ENCODE measurements around the gene PDCD6IP.

Gene PDCD6IP

GRCh38 chr3:33910031-33910430 lies 111.6 kb downstream of the PDCD6IP start:
- H3K27ac ChIP-seq (ENCODE audit: low read depth, low read length), result no peak overlapping the region
- H3K9ac ChIP-seq (ENCODE audit: low read length), result no peak overlapping the region
- no peak overlapping the region for H4K5ac ChIP-seq (ENCODE audit: low read length)
- no peak overlapping the region for H3K4ac ChIP-seq (ENCODE audit: low read depth, low read length)
- H3K4me1 ChIP-seq (ENCODE audit: control insufficient read depth, low read depth, low read length), result peaks cover 1% of the 10 kb centered on the region
- H2BK5ac ChIP-seq (ENCODE audit: low read length), result no peak overlapping the region
- no peak overlapping the region for H3K23ac ChIP-seq (ENCODE audit: low read length)
- no peak overlapping the region for H2BK120ac ChIP-seq (ENCODE audit: low read depth, low read length)
- H3K4me3 ChIP-seq (ENCODE audit: low read length), result no peak overlapping the region
- H2AK5ac ChIP-seq (ENCODE audit: low read length), result no peak overlapping the region
- no CpG with 5 or more reads among the region's 2 CpGs for WGBS (ENCODE audit: extremely low coverage, insufficient coverage, low lambda C conversion rate)
- no peak overlapping the region for H3K18ac ChIP-seq (ENCODE audit: low read length)
- H3K56ac ChIP-seq (ENCODE audit: low read length), result no peak overlapping the region
- no peak for DNase-seq
- H2BK15ac ChIP-seq (replicated peaks; ENCODE audit: low read depth), result no peak overlapping the region
- H3K36me3 ChIP-seq (ENCODE audit: control insufficient read depth, insufficient read depth, low read length), result no peaks in the 10 kb centered on the region
- no peak overlapping the region for H3K4me2 ChIP-seq (ENCODE audit: low read length)
- no peaks in the 10 kb centered on the region for H3K27me3 ChIP-seq (ENCODE audit: insufficient read depth, low read length, poor library complexity)
- H3K79me2 ChIP-seq (ENCODE audit: control insufficient read depth, insufficient read depth, low read length), result no peaks in the 10 kb centered on the region
- H4K8ac ChIP-seq (ENCODE audit: low read depth, low read length), result no peak overlapping the region
- no peaks in the 10 kb centered on the region for H3K79me1 ChIP-seq (ENCODE audit: low read length)

GRCh38 chr3:33911525-33912322 lies 113.3 kb downstream of the PDCD6IP start:
- Histone ChIP-seq H3K27ac (ENCODE audit: low read depth, low read length) (no peak overlapping the region), H3K79me2 (ENCODE audit: control insufficient read depth, insufficient read depth, low read length) (no peaks in the 10 kb centered on the region), H3K4me3 (ENCODE audit: low read length) (no peak overlapping the region), H2BK120ac (ENCODE audit: low read depth, low read length) (no peak overlapping the region), H3K36me3 (ENCODE audit: control insufficient read depth, insufficient read depth, low read length) (no peaks in the 10 kb centered on the region), H3K23ac (ENCODE audit: low read length) (no peak overlapping the region), H2BK15ac (replicated peaks; ENCODE audit: low read depth) (no peak overlapping the region), H3K27me3 (ENCODE audit: insufficient read depth, low read length, poor library complexity) (no peaks in the 10 kb centered on the region), H2BK5ac (ENCODE audit: low read length) (no peak overlapping the region), H3K9ac (ENCODE audit: low read length) (no peak overlapping the region), H3K79me1 (ENCODE audit: low read length) (no peaks in the 10 kb centered on the region), H3K56ac (ENCODE audit: low read length) (no peak overlapping the region), H2AK5ac (ENCODE audit: low read length) (no peak overlapping the region), H4K8ac (ENCODE audit: low read depth, low read length) (no peak overlapping the region), H3K4me2 (ENCODE audit: low read length) (no peak overlapping the region), H4K5ac (ENCODE audit: low read length) (no peak overlapping the region), H3K4ac (ENCODE audit: low read depth, low read length) (no peak overlapping the region), H3K18ac (ENCODE audit: low read length) (no peak overlapping the region), H3K4me1 (ENCODE audit: control insufficient read depth, low read depth, low read length) (peaks cover 3% of the 10 kb centered on the region)
- no CpG with 5 or more reads among the region's 4 CpGs for WGBS (ENCODE audit: extremely low coverage, insufficient coverage, low lambda C conversion rate)
- peak; percentile 23 for DNase-seq

- H3K4me3 ChIP-seq (ENCODE audit: low read length), result no peak overlapping the region
- H2BK5ac ChIP-seq (ENCODE audit: low read length), result no peak overlapping the region
- no CpG with 5 or more reads among the region's 2 CpGs for WGBS (ENCODE audit: extremely low coverage, insufficient coverage, low lambda C conversion rate)
- H2AK5ac ChIP-seq (ENCODE audit: low read length), result no peak overlapping the region
- no peak overlapping the region for H3K4ac ChIP-seq (ENCODE audit: low read depth, low read length)
- no peak overlapping the region for H3K56ac ChIP-seq (ENCODE audit: low read length)
- no peak overlapping the region for H3K27ac ChIP-seq (ENCODE audit: low read depth, low read length)
- no peak overlapping the region for H2BK15ac ChIP-seq (replicated peaks; ENCODE audit: low read depth)
- no peaks in the 10 kb centered on the region for H3K79me1 ChIP-seq (ENCODE audit: low read length)
- no peak overlapping the region for H4K8ac ChIP-seq (ENCODE audit: low read depth, low read length)
- no peak overlapping the region for H3K4me2 ChIP-seq (ENCODE audit: low read length)
- no peak overlapping the region for H3K18ac ChIP-seq (ENCODE audit: low read length)
- no peaks in the 10 kb centered on the region for H3K27me3 ChIP-seq (ENCODE audit: insufficient read depth, low read length, poor library complexity)
- H3K9ac ChIP-seq (ENCODE audit: low read length), result no peak overlapping the region
- H3K79me2 ChIP-seq (ENCODE audit: control insufficient read depth, insufficient read depth, low read length), result no peaks in the 10 kb centered on the region
- peaks cover 8% of the 10 kb centered on the region for H3K4me1 ChIP-seq (ENCODE audit: control insufficient read depth, low read depth, low read length)
- H2BK120ac ChIP-seq (ENCODE audit: low read depth, low read length), result no peak overlapping the region
- H4K5ac ChIP-seq (ENCODE audit: low read length), result no peak overlapping the region
- H3K23ac ChIP-seq (ENCODE audit: low read length), result no peak overlapping the region
- DNase-seq, result no peak
- H3K36me3 ChIP-seq (ENCODE audit: control insufficient read depth, insufficient read depth, low read length), result no peaks in the 10 kb centered on the region
These were observed 115.8 kb downstream of the PDCD6IP start for GRCh38 chr3:33914212-33914611.

GRCh38 chr3:33914731-33915379 lies 116.4 kb downstream of the PDCD6IP start:
- no peak overlapping the region for H3K27ac ChIP-seq (ENCODE audit: low read depth, low read length)
- H3K9ac ChIP-seq (ENCODE audit: low read length), result no peak overlapping the region
- H3K79me2 ChIP-seq (ENCODE audit: control insufficient read depth, insufficient read depth, low read length), result no peaks in the 10 kb centered on the region
- no peak overlapping the region for H4K8ac ChIP-seq (ENCODE audit: low read depth, low read length)
- no peak overlapping the region for H4K5ac ChIP-seq (ENCODE audit: low read length)
- H3K36me3 ChIP-seq (ENCODE audit: control insufficient read depth, insufficient read depth, low read length), result no peaks in the 10 kb centered on the region
- no peaks in the 10 kb centered on the region for H3K79me1 ChIP-seq (ENCODE audit: low read length)
- no peak overlapping the region for H3K4ac ChIP-seq (ENCODE audit: low read depth, low read length)
- no peaks in the 10 kb centered on the region for H3K27me3 ChIP-seq (ENCODE audit: insufficient read depth, low read length, poor library complexity)
- H3K4me2 ChIP-seq (ENCODE audit: low read length), result no peak overlapping the region
- no peak overlapping the region for H3K4me3 ChIP-seq (ENCODE audit: low read length)
- peaks cover 10% of the 10 kb centered on the region for H3K4me1 ChIP-seq (ENCODE audit: control insufficient read depth, low read depth, low read length)
- no CpG with 5 or more reads among the region's 12 CpGs for WGBS (ENCODE audit: extremely low coverage, insufficient coverage, low lambda C conversion rate)
- DNase-seq, result no peak
- H3K56ac ChIP-seq (ENCODE audit: low read length), result no peak overlapping the region
- H2BK15ac ChIP-seq (replicated peaks; ENCODE audit: low read depth), result no peak overlapping the region
- H2BK5ac ChIP-seq (ENCODE audit: low read length), result no peak overlapping the region
- no peak overlapping the region for H3K23ac ChIP-seq (ENCODE audit: low read length)
- no peak overlapping the region for H2AK5ac ChIP-seq (ENCODE audit: low read length)
- H3K18ac ChIP-seq (ENCODE audit: low read length), result no peak overlapping the region
- H2BK120ac ChIP-seq (ENCODE audit: low read depth, low read length), result no peak overlapping the region

DNA sequence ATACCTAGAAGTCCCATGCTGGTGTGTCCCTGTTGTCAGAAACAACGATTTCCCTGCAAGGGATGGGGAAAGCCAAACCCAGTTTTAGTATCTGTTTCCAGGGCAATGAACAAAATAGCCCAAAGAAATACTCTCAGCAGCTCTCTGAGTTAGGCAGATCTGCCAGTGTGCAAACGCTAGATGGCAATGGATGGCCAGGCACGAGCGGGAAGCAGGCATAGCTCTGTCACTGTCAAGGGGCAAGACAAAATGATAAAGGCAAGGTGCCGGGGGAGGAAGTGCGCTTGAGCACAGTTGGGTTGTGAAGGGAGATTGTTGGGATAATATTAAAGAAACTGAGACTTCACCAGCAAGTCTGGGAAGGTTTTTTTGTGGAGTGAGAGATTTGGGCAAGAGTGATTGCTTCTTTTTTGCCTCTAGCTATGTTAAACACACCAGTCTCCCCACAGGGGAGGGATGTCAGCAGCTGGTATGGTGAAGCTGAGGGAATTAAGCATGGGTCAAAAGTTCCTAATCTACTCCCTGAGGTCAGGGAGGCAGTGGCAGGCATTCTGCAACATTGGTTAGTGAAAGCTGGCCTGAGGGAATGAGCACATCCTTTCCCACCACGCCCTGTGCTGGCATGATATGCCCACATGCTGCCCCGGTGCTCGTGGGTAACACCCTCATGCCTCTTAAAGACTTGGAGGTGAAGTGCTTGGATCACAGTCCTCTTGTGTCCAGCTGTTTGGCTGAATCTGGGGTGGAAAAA lies 117.5 kb downstream of the PDCD6IP start:
- H3K4me2 ChIP-seq (ENCODE audit: low read length), result no peak overlapping the region
- H3K23ac ChIP-seq (ENCODE audit: low read length), result no peak overlapping the region
- no peak overlapping the region for H2BK15ac ChIP-seq (replicated peaks; ENCODE audit: low read depth)
- H3K56ac ChIP-seq (ENCODE audit: low read length), result no peak overlapping the region
- peaks cover 10% of the 10 kb centered on the region for H3K4me1 ChIP-seq (ENCODE audit: control insufficient read depth, low read depth, low read length)
- no peak overlapping the region for H2BK120ac ChIP-seq (ENCODE audit: low read depth, low read length)
- H3K18ac ChIP-seq (ENCODE audit: low read length), result no peak overlapping the region
- H3K27ac ChIP-seq (ENCODE audit: low read depth, low read length), result no peak overlapping the region
- no peak overlapping the region for H4K8ac ChIP-seq (ENCODE audit: low read depth, low read length)
- H3K4ac ChIP-seq (ENCODE audit: low read depth, low read length), result no peak overlapping the region
- WGBS (ENCODE audit: extremely low coverage, insufficient coverage, low lambda C conversion rate), result no CpG with 5 or more reads among the region's 9 CpGs
- H3K27me3 ChIP-seq (ENCODE audit: insufficient read depth, low read length, poor library complexity), result no peaks in the 10 kb centered on the region
- H3K4me3 ChIP-seq (ENCODE audit: low read length), result no peak overlapping the region
- H3K9ac ChIP-seq (ENCODE audit: low read length), result no peak overlapping the region
- H2AK5ac ChIP-seq (ENCODE audit: low read length), result no peak overlapping the region
- no peaks in the 10 kb centered on the region for H3K79me1 ChIP-seq (ENCODE audit: low read length)
- H4K5ac ChIP-seq (ENCODE audit: low read length), result no peak overlapping the region
- no peaks in the 10 kb centered on the region for H3K36me3 ChIP-seq (ENCODE audit: control insufficient read depth, insufficient read depth, low read length)
- no peak overlapping the region for H2BK5ac ChIP-seq (ENCODE audit: low read length)
- peak; percentile 63 for DNase-seq
- no peaks in the 10 kb centered on the region for H3K79me2 ChIP-seq (ENCODE audit: control insufficient read depth, insufficient read depth, low read length)

Measured in mesendoderm (in vitro differentiated cells).